OCI-M2 (cell line): Measurements from ENCODE around the gene PREX1.

ENCODE experiments used
- DNase-seq: peaks from one replicate; lab custom pipeline; 2025; ENCODE audit not compliant: unreplicated experiment; lab: John Stamatoyannopoulos, UW

The PREX1 gene

GRCh38 chr20:48597521-48598302 lies 230.1 kb downstream of the PREX1 start:
- no peak for DNase-seq

- DNase-seq: no peak
These were observed 231.4 kb downstream of the PREX1 start for GRCh38 chr20:48596334-48596898.

GRCh38 chr20:48595495-48596333 lies 232.1 kb downstream of the PREX1 start:
- no peak for DNase-seq

DNA sequence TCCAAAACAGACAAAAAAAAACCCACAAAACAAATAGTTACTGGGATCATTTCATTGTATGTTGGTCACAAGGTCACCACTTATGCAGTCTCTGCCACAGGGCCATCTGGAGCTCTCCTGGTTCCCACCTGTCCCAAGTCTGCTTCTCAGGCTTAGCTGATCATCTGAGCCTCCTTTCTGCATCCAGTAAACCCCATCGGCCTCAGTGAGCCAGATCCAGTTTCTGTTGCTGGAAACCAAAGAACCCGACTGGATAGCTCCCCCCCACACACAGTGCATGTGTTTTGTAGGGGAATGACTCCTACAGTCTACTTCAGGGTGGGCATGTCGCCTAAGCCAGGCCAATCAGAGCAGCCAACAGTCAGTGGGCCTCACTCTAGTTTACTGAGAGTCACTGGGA lies 233.3 kb downstream of the PREX1 start:
- no peak for DNase-seq

GRCh38 chr20:48592107-48592940 lies 235.5 kb downstream of the PREX1 start:
- no peak for DNase-seq

- no peak for DNase-seq
These were observed 241.1 kb downstream of the PREX1 start for GRCh38 chr20:48586730-48587129.

DNA sequence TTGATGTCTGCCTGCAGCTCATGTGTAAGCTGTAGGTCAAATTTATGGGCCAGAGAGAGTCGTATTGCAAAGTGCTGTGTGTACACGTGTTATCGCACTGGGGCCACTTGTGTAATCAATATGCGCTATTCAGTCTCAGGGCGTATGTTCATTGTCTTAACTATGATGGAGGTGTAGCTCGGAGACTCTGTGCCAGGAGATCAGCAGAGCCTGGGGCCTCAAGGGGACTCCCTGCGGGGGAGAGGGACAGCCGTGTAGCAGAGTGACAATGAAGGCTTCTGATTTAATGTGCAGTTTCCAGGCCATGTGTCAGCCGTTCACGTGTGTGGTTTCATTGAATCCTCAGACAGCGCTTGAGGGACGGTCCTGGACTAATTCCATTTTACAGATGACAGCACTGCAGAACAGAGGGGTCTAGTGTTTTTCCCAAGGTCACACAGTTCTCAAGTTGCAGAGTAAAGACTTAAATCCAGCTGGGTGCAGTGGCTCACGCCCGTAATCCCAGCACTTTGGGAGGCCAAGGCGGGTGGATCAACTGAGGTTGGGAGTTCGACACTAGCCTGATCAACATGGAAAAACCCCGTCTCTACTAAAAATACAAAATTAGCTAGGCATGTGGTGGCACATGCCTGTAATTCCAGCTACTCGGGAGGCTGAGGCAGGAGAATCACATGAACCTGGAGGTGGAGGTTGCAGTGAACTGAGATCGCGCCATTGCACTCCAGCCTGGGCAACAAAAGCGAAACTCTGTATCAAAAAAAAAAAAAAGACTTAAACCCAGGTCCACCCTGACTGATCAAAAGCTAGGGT lies 242.5 kb downstream of the PREX1 start:
- DNase-seq: no peak

- no peak for DNase-seq
These were observed 243.3 kb downstream of the PREX1 start for GRCh38 chr20:48584391-48585060.

DNA sequence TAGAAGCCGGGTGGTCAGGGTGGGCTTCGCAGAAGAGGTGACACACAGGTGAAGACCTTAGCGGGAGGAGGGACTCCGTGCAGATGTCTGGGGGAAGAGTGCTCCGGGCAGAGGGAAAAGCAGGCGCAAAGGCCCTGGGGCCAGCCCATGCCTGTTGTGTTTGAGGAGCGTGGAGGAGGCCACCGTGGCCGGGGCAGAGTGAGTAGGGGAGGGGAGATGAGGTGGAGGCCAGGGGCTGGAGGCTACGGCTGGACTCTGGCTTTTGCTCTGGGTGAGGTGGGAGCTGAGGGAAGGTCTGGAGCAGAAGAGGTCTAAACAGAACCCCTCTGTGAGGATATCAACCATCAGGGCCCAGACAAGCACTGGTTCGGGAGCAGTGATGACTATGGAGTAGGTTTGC lies 244.0 kb downstream of the PREX1 start:
- DNase-seq: no peak

GRCh38 chr20:48583171-48583570 lies 244.6 kb downstream of the PREX1 start:
- no peak for DNase-seq

DNA sequence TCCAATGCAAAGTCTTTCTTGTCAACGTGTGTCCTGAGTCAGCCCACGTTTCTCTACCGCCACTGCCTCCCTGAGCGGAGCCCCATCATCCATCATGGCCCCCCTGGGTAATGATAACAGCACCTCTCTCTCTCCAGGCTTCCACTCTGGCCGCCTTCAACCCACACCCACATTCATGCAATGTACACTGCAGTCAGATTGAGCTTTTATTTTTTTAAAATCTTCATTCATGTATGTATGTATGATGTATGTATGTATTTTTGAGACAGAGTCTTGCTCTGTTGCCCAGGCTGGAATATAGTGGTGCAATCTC lies 245.2 kb downstream of the PREX1 start:
- DNase-seq: no peak

DNA sequence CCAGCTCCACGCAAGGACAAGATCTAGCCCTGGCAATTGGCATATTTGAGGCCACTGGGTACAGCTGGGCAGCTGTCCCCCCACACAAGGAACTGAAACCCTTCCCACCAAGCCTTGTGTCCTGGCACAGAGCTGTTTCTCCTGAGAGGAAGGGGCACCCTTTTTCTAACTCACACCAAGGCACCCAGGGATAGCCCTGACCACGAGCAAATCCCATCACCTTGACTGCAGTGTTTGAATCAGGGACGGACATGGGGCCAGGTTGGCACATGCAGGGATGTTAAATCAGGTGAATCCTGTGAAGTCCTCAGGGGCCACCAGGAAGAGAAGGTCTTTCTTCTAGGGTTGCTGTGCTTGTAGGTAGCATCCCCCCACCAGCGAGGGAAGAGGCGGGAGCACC lies 246.6 kb downstream of the PREX1 start:
- DNase-seq: no peak

DNA sequence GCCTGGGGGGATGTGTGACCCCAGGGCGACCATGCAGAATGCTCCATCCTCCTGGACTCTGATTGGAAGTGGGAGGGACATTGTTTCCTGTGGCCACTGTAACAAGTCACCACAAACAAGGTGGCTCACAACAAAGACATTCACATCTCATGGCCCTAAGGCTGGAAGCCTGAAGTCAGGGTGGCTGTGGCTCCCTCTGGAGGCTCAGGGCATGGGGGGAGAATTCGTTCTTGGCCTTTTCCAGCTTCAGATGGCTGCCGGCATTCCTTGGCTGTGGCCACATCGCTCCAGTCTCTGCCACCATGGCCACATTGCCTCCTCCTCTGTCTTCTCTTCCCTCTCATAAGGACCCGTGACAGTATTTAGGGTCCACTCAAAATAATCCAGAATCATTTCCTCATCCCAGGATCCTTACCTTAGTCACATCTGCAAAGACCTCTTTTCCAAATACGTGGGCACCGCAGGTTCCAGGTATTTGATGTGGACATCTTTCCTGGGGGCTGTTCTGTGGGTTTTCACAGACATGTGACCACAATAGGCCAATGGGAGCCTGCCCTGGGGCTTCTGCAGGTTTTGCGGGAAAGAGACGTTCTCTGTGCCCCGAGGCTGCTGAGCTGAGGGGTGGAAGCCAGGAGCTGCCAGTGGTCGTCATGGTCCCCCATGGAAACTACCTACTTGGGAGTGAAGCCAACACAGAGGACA lies 249.3 kb downstream of the PREX1 start:
- no peak for DNase-seq

DNA sequence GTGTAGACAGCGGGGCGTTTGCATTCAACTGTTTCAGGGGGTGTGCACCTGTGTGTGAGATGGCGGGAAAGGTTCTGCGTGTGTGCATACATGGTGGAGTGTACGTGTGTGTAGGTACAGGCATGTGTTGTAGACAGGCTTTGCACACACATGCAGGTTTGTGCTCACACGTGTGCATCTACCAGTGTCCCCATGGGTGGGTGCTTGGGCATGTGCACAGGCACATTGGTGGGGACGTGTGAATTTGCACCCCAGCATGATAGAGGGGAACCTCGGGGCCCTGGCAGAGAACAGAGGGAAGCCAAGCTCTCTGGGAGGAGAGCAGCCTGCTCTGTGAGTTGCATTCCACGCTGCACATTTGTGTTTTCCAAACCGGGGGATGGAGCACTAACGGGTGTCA lies 250.2 kb downstream of the PREX1 start:
- DNase-seq: no peak

DNA sequence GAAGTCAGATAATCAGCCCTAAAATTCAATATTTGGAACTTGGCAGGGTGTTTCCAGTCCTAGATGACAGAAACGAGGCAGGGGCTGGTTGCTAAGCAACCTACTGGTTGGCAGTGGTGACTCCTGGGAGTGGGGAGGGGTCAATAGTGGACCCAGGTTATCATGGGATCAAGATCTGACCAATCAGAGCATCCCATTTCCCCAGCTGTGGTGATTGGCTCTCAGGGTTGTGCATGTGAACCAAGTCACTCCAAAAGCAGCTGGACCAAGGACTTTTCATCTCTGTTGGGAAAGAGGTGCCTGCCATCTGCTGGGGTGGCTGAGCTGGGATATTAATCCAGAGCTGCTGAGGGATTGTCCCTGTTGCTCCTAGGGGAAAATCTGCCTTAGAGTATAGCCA lies 253.4 kb downstream of the PREX1 start:
- DNase-seq: no peak
